OCI-LY3 (cell line): ENCODE results near the gene CLEC3B.

ENCODE experiments used
- H2AFZ ChIP-seq: fragments of 200-600, 300-600 bp; shearing (Covaris generic); 2 replicates; pipeline ENCODE4 v1.6.0; 2014; ENCODE audit warnings: antibody characterized with exemption, low read depth, low read length
- H3K27ac ChIP-seq: fragments of 200-600, 300-600 bp; sonication (generic); 2 replicates; pipeline ENCODE4 v1.5.1; 2014; ENCODE audit warnings: mild to moderate bottlenecking, low read length, moderate library complexity, mixed read lengths
- H3K27me3 ChIP-seq: fragments of 200-600, 300-600 bp; sonication (generic); 2 replicates; pipeline ENCODE4 v1.6.1; 2014; ENCODE audit warnings: low read depth, low read length, mixed read lengths
- H3K36me3 ChIP-seq: fragments of 200-600, 300-600 bp; sonication (generic); replicated peaks from 2 replicates; pipeline ENCODE3; 2014; ENCODE audit warnings: low read depth, low read length, mixed read lengths
- H3K4me1 ChIP-seq: fragments of 300-600, 200-600 bp; sonication (generic); 2 replicates; pipeline ENCODE4 v1.6.1; 2014; ENCODE audit warnings: low read length, mixed read lengths
- H3K4me2 ChIP-seq: fragments of 200-600, 300-600 bp; sonication (generic); 2 replicates; pipeline ENCODE4 v1.6.1; 2014; ENCODE audit warnings: low read length, mixed read lengths
- H3K4me3 ChIP-seq: fragments of 300-600, 200-600 bp; sonication (generic); 2 replicates; pipeline ENCODE4 v1.5.1; 2014; ENCODE audit warnings: antibody characterized with exemption, mild to moderate bottlenecking, low read length, moderate library complexity
- H3K79me2 ChIP-seq: fragments of 300-600, 200-600 bp; shearing (Covaris generic); 2 replicates; pipeline ENCODE4 v1.6.1; 2014; ENCODE audit warnings: mild to moderate bottlenecking, low read length, mixed read lengths
- H3K9ac ChIP-seq: fragments of 300-600, 200-600 bp; shearing (Covaris generic); 2 replicates; pipeline ENCODE4 v1.6.0; 2014; ENCODE audit warnings: mild to moderate bottlenecking, low read length, moderate library complexity
- H3K9me3 ChIP-seq: fragments of 200-600, 300-600 bp; shearing (Covaris generic); 2 replicates; pipeline ENCODE4 v1.6.1; 2014; ENCODE audit warnings: low read length, mixed read lengths; ENCODE audit not compliant: insufficient read depth
- H4K20me1 ChIP-seq: fragments of 200-600, 300-600 bp; sonication (generic); 2 replicates; pipeline ENCODE4 v1.6.1; 2016; ENCODE audit warnings: low read length, mixed read lengths; ENCODE audit not compliant: insufficient read depth
- CTCF ChIP-seq: fragments of 200-600, 300-600 bp; sonication (generic); IDR thresholded peaks from 2 replicates; pipeline ENCODE4 v1.5.1; 2014; ENCODE audit warnings: antibody characterized with exemption, low read length, low read depth
- EZH2phosphoT487 ChIP-seq: fragments of 200-600 bp; shearing (Covaris generic); IDR thresholded peaks from 2 replicates; pipeline ENCODE4 v1.6.1; 2018; ENCODE audit warnings: antibody characterized with exemption, mixed run types, low read depth

The CLEC3B gene

GRCh38 chr3:44989141-44989540 lies 37.0 kb upstream of the CLEC3B start:
- H3K4me1 ChIP-seq, result no peaks in the 10 kb centered on the region
- no peaks in the 10 kb centered on the region for H3K27me3 ChIP-seq
- TF ChIP-seq CTCF (no peak), EZH2phosphoT487 (no peak)
- peaks cover 94% of the 10 kb centered on the region for H3K79me2 ChIP-seq
- H3K36me3 ChIP-seq, result peaks cover 61% of the 10 kb centered on the region
- no peak overlapping the region for H3K4me2 ChIP-seq
- peaks cover 43% of the 10 kb centered on the region for H4K20me1 ChIP-seq
- H3K9ac ChIP-seq, result no peak overlapping the region
- H3K9me3 ChIP-seq, result no peaks in the 10 kb centered on the region
- no peak overlapping the region for H3K4me3 ChIP-seq
- H3K27ac ChIP-seq, result no peak overlapping the region
- no peak overlapping the region for H2AFZ ChIP-seq

DNA sequence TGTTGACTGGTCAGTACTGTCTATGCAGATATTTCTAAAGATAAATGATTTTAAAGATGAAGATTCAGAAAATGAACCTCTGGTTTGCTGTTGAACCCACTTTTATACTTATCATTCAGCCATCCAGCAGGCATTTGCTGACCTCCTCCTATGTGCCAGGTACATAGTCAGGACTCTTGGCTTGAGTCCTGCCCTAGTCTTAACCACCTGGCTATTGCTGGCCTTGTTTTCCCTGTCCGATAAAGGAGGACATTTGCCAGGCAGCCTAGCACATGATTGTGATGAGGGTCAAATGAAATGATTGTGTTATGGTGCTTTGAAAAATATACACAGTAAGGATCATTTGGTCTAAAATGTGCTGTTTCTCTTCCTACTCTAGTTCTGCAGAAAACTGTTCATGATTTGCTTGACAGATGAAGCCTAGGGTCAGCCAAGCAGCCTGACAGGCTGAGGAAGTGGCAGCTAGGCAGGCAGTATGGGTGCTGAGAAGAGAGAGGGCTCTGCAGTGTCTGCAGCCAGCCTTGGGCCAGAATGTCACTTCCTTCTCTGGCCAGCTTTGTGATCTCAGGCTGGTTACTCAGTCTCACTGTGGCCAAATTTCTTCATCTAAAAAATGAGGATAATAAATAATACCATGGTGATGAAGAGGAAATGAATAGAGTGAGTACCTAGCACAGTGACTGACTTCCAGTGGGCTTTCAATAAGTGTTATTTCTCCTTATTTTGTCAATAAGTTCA lies 36.3 kb upstream of the CLEC3B start:
- Histone ChIP-seq H3K27ac (no peak overlapping the region), H3K9ac (no peak overlapping the region), H3K79me2 (peaks cover 93% of the 10 kb centered on the region), H3K4me3 (no peak overlapping the region), H3K27me3 (no peaks in the 10 kb centered on the region), H2AFZ (no peak overlapping the region), H3K4me2 (no peak overlapping the region), H3K4me1 (no peaks in the 10 kb centered on the region), H4K20me1 (peaks cover 38% of the 10 kb centered on the region), H3K9me3 (no peaks in the 10 kb centered on the region), H3K36me3 (peaks cover 61% of the 10 kb centered on the region)
- TF ChIP-seq CTCF (no peak), EZH2phosphoT487 (no peak)

GRCh38 chr3:44991326-44991725 lies 34.8 kb upstream of the CLEC3B start:
- H3K36me3 ChIP-seq, result peaks cover 67% of the 10 kb centered on the region
- peaks cover 89% of the 10 kb centered on the region for H3K79me2 ChIP-seq
- no peak overlapping the region for H3K27ac ChIP-seq
- no peak overlapping the region for H3K9ac ChIP-seq
- H2AFZ ChIP-seq, result no peak overlapping the region
- H3K4me2 ChIP-seq, result no peak overlapping the region
- H3K4me3 ChIP-seq, result no peak overlapping the region
- H4K20me1 ChIP-seq, result peaks cover 43% of the 10 kb centered on the region
- H3K4me1 ChIP-seq, result no peaks in the 10 kb centered on the region
- H3K9me3 ChIP-seq, result no peaks in the 10 kb centered on the region
- H3K27me3 ChIP-seq, result no peaks in the 10 kb centered on the region
- no peak for TF ChIP-seq CTCF
- no peak for TF ChIP-seq EZH2phosphoT487

GRCh38 chr3:44992555-44993470 lies 33.3 kb upstream of the CLEC3B start:
- Histone ChIP-seq H3K4me2 (no peak overlapping the region), H2AFZ (no peak overlapping the region)
- TF ChIP-seq EZH2phosphoT487 (no peak), CTCF (peak; percentile 79)

More at GRCh38 chr3:44992555-44993470, 33.3 kb upstream of the CLEC3B start:
- Histone ChIP-seq H3K4me1 (no peaks in the 10 kb centered on the region), H3K27ac (no peak overlapping the region), H3K27me3 (no peaks in the 10 kb centered on the region), H3K9me3 (no peaks in the 10 kb centered on the region), H4K20me1 (peaks cover 34% of the 10 kb centered on the region), H3K79me2 (peaks cover 76% of the 10 kb centered on the region), H3K36me3 (peaks cover 78% of the 10 kb centered on the region), H3K4me3 (no peak overlapping the region), H3K9ac (no peak overlapping the region)
